DOHH2 (cell line): ENCODE results near the gene PTGFRN.

Source experiments
- CTCF ChIP-seq: fragments of 200-600 bp; sonication (generic); IDR thresholded peaks from one replicate; pipeline ENCODE4 v1.5.1; 2014; ENCODE audit warnings: antibody characterized with exemption, mild to moderate bottlenecking, low read depth, low read length; ENCODE audit not compliant: poor library complexity, severe bottlenecking
- EZH2phosphoT487 ChIP-seq: fragments of 200-600 bp; sonication (generic); IDR thresholded peaks from 2 replicates; pipeline ENCODE4 v1.6.1; 2017; ENCODE audit warnings: borderline replicate concordance, mild to moderate bottlenecking, antibody characterized with exemption, low read length, moderate library complexity, mixed read lengths

DNA sequence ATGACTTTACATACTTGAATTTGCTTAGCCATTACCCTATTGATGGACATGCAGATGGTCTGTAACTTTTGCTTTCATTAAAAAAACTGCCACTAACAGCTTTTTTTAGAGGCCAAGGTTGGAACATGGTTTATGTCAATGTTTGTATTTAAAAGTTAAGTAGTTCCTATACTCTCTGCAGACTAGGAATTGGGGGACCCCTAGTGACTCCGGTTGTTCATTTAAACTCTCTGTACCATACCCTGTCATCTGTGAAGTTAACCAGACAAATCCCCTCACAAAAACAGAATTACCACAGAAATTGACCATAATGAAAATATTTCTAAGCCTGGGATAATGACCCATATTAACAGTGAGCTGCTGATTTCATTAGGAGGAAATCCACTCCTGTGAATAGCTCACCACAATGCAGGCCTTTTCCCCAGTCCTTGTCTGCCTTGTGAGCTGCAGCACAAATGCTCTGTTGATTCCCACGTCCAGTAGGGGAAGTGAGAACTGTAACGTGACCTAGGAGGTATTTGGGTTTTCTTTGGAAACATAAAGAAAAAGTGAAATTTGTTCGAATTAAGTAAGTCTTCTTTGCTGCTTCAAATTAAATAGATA, 61.6 kb downstream of the PTGFRN start:
- no peak for TF ChIP-seq EZH2phosphoT487
- TF ChIP-seq CTCF = no peak
